GM23338 (cell line): ENCODE data around the gene RAB3B. TPM values are rescaled to one million over a fixed set of nuclear protein-coding genes. Genes with fewer than 3 reads are reported as not detected.

Experiments used
- ATAC-seq: fragments of 200-7000 bp; cut with Tn5 transposase; 3 replicates; pipeline ENCODE4 v1.9.1; 2020
- DNase-seq: peaks from one replicate; pipeline ENCODE4 v3.0.0-alpha.2; 2015; ENCODE audit warnings: low spot score
- H2AFZ ChIP-seq: fragments of 200-600 bp; sonication (generic); 2 replicates; pipeline ENCODE4 v1.8.0; 2016; ENCODE audit warnings: antibody characterized with exemption, mild to moderate bottlenecking, moderate library complexity
- H3F3A ChIP-seq: fragments of 200-600 bp; sonication (generic); replicated peaks from 2 replicates; pipeline ENCODE4 v1.8.0; 2017; ENCODE audit warnings: antibody characterized with exemption, mixed run types, low read depth
- H3K27ac ChIP-seq: fragments of 200-600 bp; sonication (generic); 2 replicates; pipeline ENCODE4 v1.6.1; 2016; ENCODE audit warnings: low read depth
- H3K27me3 ChIP-seq: fragments of 200-600 bp; sonication (generic); 2 replicates; pipeline ENCODE4 v1.8.0; 2016; ENCODE audit warnings: mild to moderate bottlenecking, mixed run types, moderate library complexity; ENCODE audit not compliant: insufficient read depth
- H3K36me3 ChIP-seq: fragments of 200-600 bp; sonication (generic); 2 replicates; pipeline ENCODE4 v1.8.0; 2016; ENCODE audit warnings: mild to moderate bottlenecking; ENCODE audit not compliant: insufficient read depth
- H3K4me1 ChIP-seq: fragments of 200-600 bp; sonication (generic); 2 replicates; pipeline ENCODE4 v1.8.0; 2016; ENCODE audit warnings: mild to moderate bottlenecking, moderate library complexity; ENCODE audit not compliant: insufficient read depth
- H3K4me2 ChIP-seq: fragments of 200-600 bp; sonication (generic); 2 replicates; pipeline ENCODE4 v1.7.1; 2017; ENCODE audit warnings: mixed run types
- H3K4me3 ChIP-seq: fragments of 200-600 bp; sonication (generic); 2 replicates; pipeline ENCODE4 v1.6.1; 2016; ENCODE audit warnings: mixed run types
- H3K79me2 ChIP-seq: fragments of 200-600 bp; sonication (generic); replicated peaks from 2 replicates; pipeline ENCODE4 v1.8.0; 2017; ENCODE audit warnings: mild to moderate bottlenecking; ENCODE audit not compliant: insufficient read depth
- H3K9me2 ChIP-seq: fragments of 200-600 bp; sonication (generic); 2 replicates; pipeline ENCODE4 v1.8.0; 2017; ENCODE audit not compliant: insufficient read depth
- H4K20me1 ChIP-seq: fragments of 200-600 bp; sonication (generic); replicated peaks from 2 replicates; pipeline ENCODE4 v1.8.0; 2017; ENCODE audit warnings: mild to moderate bottlenecking; ENCODE audit not compliant: insufficient read depth
- H3K27ac Mint-ChIP-seq: 2 replicates; pipeline ENCODE4 v1.8.0; 2020; ENCODE audit warnings: inconsistent platforms, mild to moderate bottlenecking, moderate library complexity, mixed read lengths
- H3K27me3 Mint-ChIP-seq: 3 replicates; pipeline ENCODE4 v1.8.0; 2022; ENCODE audit warnings: low read depth, mild to moderate bottlenecking, moderate library complexity, mixed read lengths, inconsistent platforms; ENCODE audit not compliant: insufficient read depth, poor library complexity
- H3K36me3 Mint-ChIP-seq: 3 replicates; pipeline ENCODE4 v1.8.0; 2021; ENCODE audit warnings: low read depth, mild to moderate bottlenecking, inconsistent platforms, moderate library complexity, mixed read lengths
- H3K4me1 Mint-ChIP-seq: 3 replicates; pipeline ENCODE4 v1.8.0; 2020; ENCODE audit warnings: mild to moderate bottlenecking, inconsistent platforms, mixed read lengths
- H3K4me3 Mint-ChIP-seq: 3 replicates; pipeline ENCODE4 v1.8.0; 2021; ENCODE audit warnings: moderate library complexity, mild to moderate bottlenecking, inconsistent platforms, mixed read lengths
- H3K9me3 Mint-ChIP-seq: 3 replicates; pipeline ENCODE4 v1.8.0; 2020; ENCODE audit warnings: moderate library complexity, mild to moderate bottlenecking, inconsistent platforms, mixed read lengths
- CREB1 ChIP-seq: fragments of 250-450 bp; sonication (Bioruptor Pico); IDR thresholded peaks from 2 replicates; pipeline ENCODE4 v1.5.0; 2020; ENCODE audit warnings: low read depth, mild to moderate bottlenecking, moderate library complexity
- CTCF ChIP-seq, 2 experiments: fragments of 200-600 bp in 1 of 2; sonication (generic) in 1 of 2; conservative IDR thresholded peaks; 2 replicates each; pipeline versions ENCODE4 v1.5.1 to v1.6.1; 2016 to 2017; ENCODE audit warnings: antibody characterized with exemption in 2 of 2, low read depth in 2 of 2, mild to moderate bottlenecking in 2 of 2, moderate library complexity in 1 of 2
- EZH2 ChIP-seq: fragments of 200-600 bp; sonication (generic); IDR thresholded peaks from one replicate; pipeline ENCODE4 v1.8.0; 2017; ENCODE audit warnings: antibody characterized with exemption, mild to moderate bottlenecking, low read depth; ENCODE audit not compliant: unreplicated experiment
- NANOG ChIP-seq: IDR thresholded peaks from 2 replicates; pipeline ENCODE4 v1.6.1; 2016; ENCODE audit warnings: antibody characterized with exemption, borderline replicate concordance
- POLR2AphosphoS5 ChIP-seq: IDR thresholded peaks from 2 replicates; pipeline ENCODE4 v1.6.1; 2016; ENCODE audit warnings: antibody characterized with exemption, low read depth
- REST ChIP-seq: IDR thresholded peaks from one replicate; pipeline ENCODE4 v1.6.1; 2018; ENCODE audit warnings: antibody characterized with exemption; ENCODE audit not compliant: unreplicated experiment
- ZNF462 ChIP-seq: fragments of 250-450 bp; sonication (Bioruptor Pico); IDR thresholded peaks from 2 replicates; pipeline ENCODE4 v1.5.0; 2020; ENCODE audit warnings: mild to moderate bottlenecking, moderate library complexity
- polyA plus RNA-seq: library from polyadenylated mRNA; unstranded; fragments of >200 nt; fragmentation: Nextera tagmentation; extraction: Ambion mirVana; gene quantifications from 2 replicates; pipeline ENCODE4 v1.2.1, GENCODE V29; 2016
- total RNA-seq: library from RNA; depleted of rRNA; stranded (reverse); fragments of >200 nt; shearing (Covaris generic); gene quantifications from 2 replicates; pipeline ENCODE4 v1.2.3, GENCODE V29; 2014

Gene RAB3B
- total and polyA plus RNA-seq, 2 experiments from 2014 or later, result 18.3 to 37.9 TPM

GRCh38 chr1:51973587-51974474, 16.7 kb downstream of the RAB3B start:
- Mint-ChIP-seq H3K9me3 (no peaks in the 10 kb centered on the region), H3K4me3 (no peak overlapping the region), H3K27me3 (peaks cover 2% of the 10 kb centered on the region), H3K4me1 (no peaks in the 10 kb centered on the region), H3K27ac (no peak overlapping the region), H3K36me3 (peaks cover 37% of the 10 kb centered on the region)
- DNase-seq (no peak), ATAC-seq (no peak)
- Histone ChIP-seq H3K27me3 (no peaks in the 10 kb centered on the region), H3K9me2 (no peaks in the 10 kb centered on the region), H3K79me2 (peaks cover 6% of the 10 kb centered on the region), H3K4me2 (no peak overlapping the region), H3F3A (no peaks in the 10 kb centered on the region), H3K36me3 (peaks cover 10% of the 10 kb centered on the region), H3K4me1 (no peaks in the 10 kb centered on the region), H4K20me1 (peaks cover 8% of the 10 kb centered on the region; the same call in 1 of the 2 replicates), H3K4me3 (no peak overlapping the region), H3K27ac (0 out of 2 replicates have a peak overlapping the region, but pooled peaks have one; percentile 36), H2AFZ (no peak overlapping the region)
- TF ChIP-seq POLR2AphosphoS5, result no peak
- no peak for TF ChIP-seq CREB1 (CRISPR knock-in tag)
- no peak for TF ChIP-seq CTCF (conservative IDR thresholded peaks at IDR 0.05; ENCODE audit: low read depth in 2 of 2)
- no peak for TF ChIP-seq REST
- no peak for TF ChIP-seq EZH2
- no peak for TF ChIP-seq NANOG
- TF ChIP-seq ZNF462 (CRISPR knock-in tag), result no peak
